Hepatocyte (in vitro differentiated cells): ENCODE measurements around the gene CRTAC1. TPM values are rescaled to one million over a fixed set of nuclear protein-coding genes. Genes with fewer than 3 reads are reported as not detected.

Source experiments
- DNase-seq: peaks from one replicate; pipeline ENCODE4 v3.0.0-alpha.2; 2016; ENCODE audit warnings: low spot score
- H2AFZ ChIP-seq: fragments of 200-600 bp; sonication (generic); 2 replicates; pipeline ENCODE4 v1.6.0; 2016; ENCODE audit warnings: antibody characterized with exemption, mild to moderate bottlenecking
- H3K27ac ChIP-seq: fragments of 200-600 bp; sonication (generic); 2 replicates; pipeline ENCODE4 v1.5.1; 2016; ENCODE audit warnings: mild to moderate bottlenecking
- H3K27me3 ChIP-seq: fragments of 200-600 bp; sonication (generic); 2 replicates; pipeline ENCODE4 v1.6.1; 2016
- H3K36me3 ChIP-seq: fragments of 200-600 bp; sonication (generic); replicated peaks from 2 replicates; pipeline ENCODE4 v1.5.1; 2016; ENCODE audit warnings: low read depth; ENCODE audit not compliant: insufficient read depth
- H3K4me1 ChIP-seq: fragments of 200-600 bp; sonication (generic); 2 replicates; pipeline ENCODE4 v1.5.1; 2016; ENCODE audit warnings: mild to moderate bottlenecking, moderate library complexity; ENCODE audit not compliant: insufficient read depth
- H3K4me2 ChIP-seq: fragments of 200-600 bp; sonication (generic); 2 replicates; pipeline ENCODE4 v1.6.0; 2016
- H3K4me3 ChIP-seq: fragments of 200-600 bp; sonication (generic); 2 replicates; pipeline ENCODE4 v1.5.1; 2016; ENCODE audit warnings: mild to moderate bottlenecking
- H3K79me2 ChIP-seq: fragments of 200-600 bp; sonication (generic); 2 replicates; pipeline ENCODE4 v1.6.0; 2017; ENCODE audit warnings: mild to moderate bottlenecking
- H3K9me2 ChIP-seq: fragments of 200-600 bp; sonication (generic); replicated peaks from 2 replicates; pipeline ENCODE4 v1.6.0; 2017; ENCODE audit warnings: mild to moderate bottlenecking; ENCODE audit not compliant: insufficient read depth
- H3K9me3 ChIP-seq: fragments of 200-600 bp; sonication (generic); 2 replicates; pipeline ENCODE4 v1.5.1; 2016; ENCODE audit warnings: low read depth, mild to moderate bottlenecking
- H4K20me1 ChIP-seq: fragments of 200-600 bp; sonication (generic); 2 replicates; pipeline ENCODE4 v1.6.0; 2016; ENCODE audit warnings: mild to moderate bottlenecking; ENCODE audit not compliant: insufficient read depth, poor library complexity, severe bottlenecking
- EZH2 ChIP-seq: fragments of 200-600 bp; sonication (generic); IDR thresholded peaks from 2 replicates; pipeline ENCODE4 v1.6.1; 2016; ENCODE audit warnings: antibody characterized with exemption, mild to moderate bottlenecking, borderline replicate concordance
- EZH2phosphoT487 ChIP-seq: fragments of 200-600 bp; sonication (generic); IDR thresholded peaks from one replicate; pipeline ENCODE4 v1.6.1; 2018; ENCODE audit warnings: antibody characterized with exemption, mild to moderate bottlenecking, low read depth, moderate library complexity; ENCODE audit not compliant: unreplicated experiment, severe bottlenecking
- WGBS: methylation state at CpG from one replicate; pipeline ENCODE4 v1.1.6; 2016; ENCODE audit warnings: low lambda C conversion rate; ENCODE audit errors: missing lambda C conversion rate; 5-methylcytosine and 5-hydroxymethylcytosine counted together
- polyA plus RNA-seq: library from polyadenylated mRNA; unstranded; fragments of >200 nt; fragmentation: Nextera tagmentation; extraction: Ambion mirVana; gene quantifications from 2 replicates; pipeline ENCODE4 v1.2.1, GENCODE V29; 2016
- total RNA-seq: library from RNA; depleted of rRNA; stranded (reverse); fragments of >200 nt; gene quantifications from 2 replicates; pipeline ENCODE4 v1.2.3, GENCODE V29; 2014
- TF ChIP-seq, protein P1 (sequence below): fragments of 200-600 bp; sonication (generic); IDR thresholded peaks from 2 replicates; pipeline ENCODE4 v1.5.1; 2016; ENCODE audit warnings: antibody characterized with exemption, mild to moderate bottlenecking; ENCODE audit not compliant: poor library complexity

Gene CRTAC1
- total and polyA plus RNA-seq, 2 experiments from 2014 or later, result 0.47 to 0.76 TPM

DNA sequence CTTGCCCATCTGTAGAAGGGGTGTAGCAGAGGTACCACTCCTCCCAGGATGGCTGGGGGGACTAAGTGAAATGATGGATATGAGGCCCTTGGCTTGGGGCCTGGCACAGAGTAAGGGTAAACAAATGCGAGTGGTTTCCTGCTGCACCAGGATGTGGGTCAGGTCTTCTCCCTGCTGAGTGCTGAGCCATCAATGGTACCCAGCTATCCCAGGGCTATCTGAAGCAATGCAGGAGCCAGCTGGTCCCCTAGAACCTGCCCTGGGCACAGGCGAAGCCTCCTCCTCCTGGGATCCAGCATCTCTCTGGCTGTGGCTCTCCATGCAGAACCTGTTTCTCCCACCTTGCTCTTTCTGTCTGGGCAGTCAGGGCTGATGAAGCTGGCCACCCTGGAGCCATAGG lies 201.7 kb downstream of the CRTAC1 start:
- no peak overlapping the region for H3K4me3 ChIP-seq

DNA sequence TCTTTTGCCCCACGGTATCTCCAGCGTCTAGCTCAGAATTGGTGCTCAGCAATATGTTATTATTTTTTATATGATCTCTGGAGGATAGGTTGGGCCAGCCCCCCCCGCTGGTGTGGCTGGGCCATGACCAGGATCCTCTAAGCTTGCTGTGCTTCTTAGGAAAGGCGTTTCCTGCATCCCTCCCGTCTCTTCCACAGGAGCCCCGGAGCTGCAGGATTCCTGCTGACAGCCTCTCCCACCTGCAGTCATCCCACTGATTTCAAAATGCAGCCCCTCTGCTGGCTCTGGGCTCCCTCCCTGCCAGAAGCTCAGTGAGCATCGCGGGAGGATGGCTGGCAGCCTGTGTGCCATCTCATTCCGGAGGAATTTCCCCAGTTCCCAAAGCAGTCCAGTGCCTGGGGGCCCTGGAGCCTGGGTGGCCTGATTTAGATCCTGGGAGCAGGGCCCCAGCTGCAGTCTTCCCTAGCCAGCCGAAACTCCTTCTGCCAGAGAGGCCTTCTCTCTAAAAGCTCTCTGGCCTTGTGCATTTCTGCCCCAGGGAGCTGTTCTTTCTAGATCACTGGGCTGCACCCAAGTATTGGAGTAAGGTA lies 202.6 kb downstream of the CRTAC1 start:
- no peaks in the 10 kb centered on the region for H4K20me1 ChIP-seq
- no peaks in the 10 kb centered on the region for H3K4me1 ChIP-seq
- TF ChIP-seq EZH2phosphoT487, result no peak
- TF ChIP-seq EZH2, result no peak
- TF ChIP-seq, protein P1, sequence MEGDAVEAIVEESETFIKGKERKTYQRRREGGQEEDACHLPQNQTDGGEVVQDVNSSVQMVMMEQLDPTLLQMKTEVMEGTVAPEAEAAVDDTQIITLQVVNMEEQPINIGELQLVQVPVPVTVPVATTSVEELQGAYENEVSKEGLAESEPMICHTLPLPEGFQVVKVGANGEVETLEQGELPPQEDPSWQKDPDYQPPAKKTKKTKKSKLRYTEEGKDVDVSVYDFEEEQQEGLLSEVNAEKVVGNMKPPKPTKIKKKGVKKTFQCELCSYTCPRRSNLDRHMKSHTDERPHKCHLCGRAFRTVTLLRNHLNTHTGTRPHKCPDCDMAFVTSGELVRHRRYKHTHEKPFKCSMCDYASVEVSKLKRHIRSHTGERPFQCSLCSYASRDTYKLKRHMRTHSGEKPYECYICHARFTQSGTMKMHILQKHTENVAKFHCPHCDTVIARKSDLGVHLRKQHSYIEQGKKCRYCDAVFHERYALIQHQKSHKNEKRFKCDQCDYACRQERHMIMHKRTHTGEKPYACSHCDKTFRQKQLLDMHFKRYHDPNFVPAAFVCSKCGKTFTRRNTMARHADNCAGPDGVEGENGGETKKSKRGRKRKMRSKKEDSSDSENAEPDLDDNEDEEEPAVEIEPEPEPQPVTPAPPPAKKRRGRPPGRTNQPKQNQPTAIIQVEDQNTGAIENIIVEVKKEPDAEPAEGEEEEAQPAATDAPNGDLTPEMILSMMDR, result no peak
- no peak overlapping the region for H2AFZ ChIP-seq
- no peaks in the 10 kb centered on the region for H3K36me3 ChIP-seq
- no peaks in the 10 kb centered on the region for H3K9me2 ChIP-seq
- no peaks in the 10 kb centered on the region for H3K79me2 ChIP-seq
- DNase-seq, result no peak
- 55% methylated on average over 10 of the region's 10 CpGs for WGBS
- no peak overlapping the region for H3K27ac ChIP-seq
- peaks cover 4% of the 10 kb centered on the region for H3K27me3 ChIP-seq
- no peak overlapping the region for H3K4me3 ChIP-seq
- H3K9me3 ChIP-seq, result no peaks in the 10 kb centered on the region
- H3K4me2 ChIP-seq, result no peak overlapping the region

More for the DNA sequence above, 201.7 kb downstream of the CRTAC1 start:
- 89% methylated on average over 2 of the region's 2 CpGs for WGBS
- no peaks in the 10 kb centered on the region for H4K20me1 ChIP-seq
- no peak overlapping the region for H3K27ac ChIP-seq
- TF ChIP-seq EZH2phosphoT487, result no peak
- TF ChIP-seq, protein P1, result no peak
- no peak for TF ChIP-seq EZH2
- no peak overlapping the region for H2AFZ ChIP-seq
- no peaks in the 10 kb centered on the region for H3K9me3 ChIP-seq
- no peak for DNase-seq
- no peaks in the 10 kb centered on the region for H3K79me2 ChIP-seq
- H3K4me1 ChIP-seq, result no peaks in the 10 kb centered on the region
- H3K9me2 ChIP-seq, result no peaks in the 10 kb centered on the region
- peaks cover 12% of the 10 kb centered on the region for H3K27me3 ChIP-seq
- no peak overlapping the region for H3K4me2 ChIP-seq
- H3K36me3 ChIP-seq, result no peaks in the 10 kb centered on the region

DNA sequence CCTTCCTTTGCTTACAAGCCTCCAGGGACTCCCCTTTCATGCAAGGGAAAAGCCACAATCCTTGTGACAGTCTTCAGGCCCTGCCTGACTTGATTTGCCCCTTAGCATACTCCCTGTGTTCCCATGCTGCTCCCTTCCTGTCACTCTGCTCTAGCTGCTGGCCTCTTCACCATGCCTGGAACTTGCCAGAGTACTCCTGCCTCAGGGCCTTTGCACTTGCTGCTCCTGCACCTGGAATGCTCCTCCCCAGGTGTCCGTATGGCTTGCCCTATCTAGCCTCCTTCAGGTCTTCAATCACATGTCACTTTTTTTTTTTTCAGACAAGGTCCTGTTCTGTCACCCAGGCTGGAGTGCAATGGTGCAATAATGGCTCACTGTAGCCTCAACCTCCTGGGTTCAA lies 203.5 kb downstream of the CRTAC1 start:
- Histone ChIP-seq H3K79me2 (no peaks in the 10 kb centered on the region), H2AFZ (no peak overlapping the region), H3K36me3 (no peaks in the 10 kb centered on the region), H3K4me2 (no peak overlapping the region), H3K27me3 (no peaks in the 10 kb centered on the region), H3K27ac (no peak overlapping the region), H3K4me3 (no peak overlapping the region), H3K9me3 (no peaks in the 10 kb centered on the region), H4K20me1 (no peaks in the 10 kb centered on the region), H3K9me2 (no peaks in the 10 kb centered on the region), H3K4me1 (no peaks in the 10 kb centered on the region)
- WGBS, result 77% methylated on average over 1 of the region's 1 CpG
- TF ChIP-seq EZH2phosphoT487 (no peak), EZH2 (no peak)
- TF ChIP-seq, protein P1, result no peak
- DNase-seq, result no peak
